GM12892 (cell line): Measurements from ENCODE around the gene APEH.

Experiments used
- POLR2A ChIP-seq: IDR thresholded peaks from 2 replicates; pipeline ENCODE4 v1.6.1; 2011; ENCODE audit warnings: low read depth, low read length, control low read depth
- POLR2AphosphoS5 ChIP-seq: IDR thresholded peaks from 2 replicates; pipeline ENCODE4 v1.6.1; 2011; ENCODE audit warnings: low read depth, low read length, control low read depth
- TAF1 ChIP-seq: IDR thresholded peaks from 2 replicates; pipeline ENCODE4 v1.6.1; 2011; ENCODE audit warnings: low read depth, mild to moderate bottlenecking, control low read depth, low read length, borderline replicate concordance

DNA sequence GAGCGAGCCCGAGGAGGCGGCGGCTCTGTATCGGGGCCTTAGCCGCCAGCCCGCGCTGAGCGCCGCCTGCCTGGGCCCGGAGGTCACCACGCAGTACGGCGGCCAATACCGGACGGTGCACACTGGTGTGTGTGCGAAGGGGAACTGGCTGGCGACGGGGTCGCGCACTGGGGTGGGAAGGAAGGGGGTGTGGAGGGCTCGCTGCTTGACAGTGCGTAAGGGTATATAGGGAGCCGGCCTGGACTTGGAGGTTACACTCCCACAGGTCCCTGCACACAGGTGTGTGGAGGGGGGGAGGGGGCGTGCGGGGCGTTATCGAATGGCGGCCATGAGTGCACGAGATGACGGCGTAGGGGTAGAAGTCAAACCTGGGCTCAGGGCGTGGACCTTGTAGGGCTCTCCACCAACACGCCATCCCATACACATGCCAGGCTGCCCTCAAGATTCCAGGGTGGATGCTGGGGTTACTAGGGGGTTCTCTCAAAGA lies 389 bp downstream of the APEH start:
- TF ChIP-seq POLR2A: no peak
- TF ChIP-seq POLR2AphosphoS5: no peak
- no peak for TF ChIP-seq TAF1
